WTC11 (cell line): ENCODE measurements around the gene NOTCH4. TPM values are rescaled to one million over a fixed set of nuclear protein-coding genes. Genes with fewer than 3 reads are reported as not detected.

ENCODE experiments used
- ATAC-seq: fragments of 200-7000 bp; cut with Tn5 transposase; 2 replicates; pipeline ENCODE4 v1.10.0; 2021; ENCODE audit warnings: mild to moderate bottlenecking, moderate library complexity
- CTCF ChIA-PET: fragments of 300-600 bp; sonication (Branson Sonifier 250); formaldehyde crosslinking; loops from one replicate; lab custom pipeline; 2021; ENCODE audit warnings: antibody characterized with exemption; lab: Charles Lee
- POLR2A ChIA-PET: fragments of 350-600 bp; sonication (Branson Sonifier 250); formaldehyde crosslinking; loops from one replicate; lab custom pipeline; 2021; ENCODE audit warnings: antibody characterized with exemption; lab: Charles Lee
- DNase-seq: peaks from one replicate; pipeline ENCODE4 v3.0.0; 2021; ENCODE audit warnings: low spot score
- H3K27ac Mint-ChIP-seq: 2 replicates; pipeline ENCODE4 v1.8.0; 2021; ENCODE audit warnings: mixed read lengths
- H3K27me3 Mint-ChIP-seq: 2 replicates; pipeline ENCODE4 v1.8.0; 2021; ENCODE audit warnings: low read depth, mild to moderate bottlenecking, moderate library complexity, mixed read lengths
- H3K36me3 Mint-ChIP-seq: 2 replicates; pipeline ENCODE4 v1.8.0; 2021; ENCODE audit warnings: mixed read lengths
- H3K4me1 Mint-ChIP-seq: 2 replicates; pipeline ENCODE4 v1.8.0; 2022; ENCODE audit warnings: mixed read lengths
- H3K4me3 Mint-ChIP-seq: 2 replicates; pipeline ENCODE4 v1.8.0; 2021; ENCODE audit warnings: mild to moderate bottlenecking, moderate library complexity, mixed read lengths
- H3K9me3 Mint-ChIP-seq: 2 replicates; pipeline ENCODE4 v1.8.0; 2021; ENCODE audit warnings: mixed read lengths
- AFF4 ChIP-seq: sonication (generic); formaldehyde crosslinking; IDR thresholded peaks from 2 replicates; pipeline ENCODE4 v1.8.1; 2023; ENCODE audit warnings: mild to moderate bottlenecking, missing genetic modification reagents, borderline replicate concordance
- E2F1 ChIP-seq: sonication (generic); formaldehyde crosslinking; IDR thresholded peaks from 2 replicates; pipeline ENCODE4 v1.8.0; 2022; ENCODE audit warnings: mild to moderate bottlenecking, missing genetic modification reagents
- E2F4 ChIP-seq: sonication (generic); formaldehyde crosslinking; IDR thresholded peaks from 2 replicates; pipeline ENCODE4 v1.8.1; 2022; ENCODE audit warnings: low read depth, mild to moderate bottlenecking, moderate library complexity, missing genetic modification reagents, borderline replicate concordance
- ERG ChIP-seq: fragments of 250-450 bp; sonication (Bioruptor Pico); IDR thresholded peaks from 2 replicates; pipeline ENCODE4 v1.8.0; 2021; ENCODE audit warnings: mild to moderate bottlenecking
- ESRRA ChIP-seq: sonication (generic); formaldehyde crosslinking; IDR thresholded peaks from 2 replicates; pipeline ENCODE4 v1.8.1; 2022; ENCODE audit warnings: mild to moderate bottlenecking, missing genetic modification reagents, borderline replicate concordance
- JAZF1 ChIP-seq: fragments of 250-450 bp; sonication (Bioruptor Pico); IDR thresholded peaks from 2 replicates; pipeline ENCODE4 v1.9.0; 2021; ENCODE audit warnings: moderate library complexity, mild to moderate bottlenecking, inconsistent platforms
- NFYB ChIP-seq: sonication (generic); formaldehyde crosslinking; conservative IDR thresholded peaks from 2 replicates; pipeline ENCODE4 v1.8.0; 2022; ENCODE audit warnings: low read depth, missing genetic modification reagents
- NR3C1 ChIP-seq: sonication (generic); formaldehyde crosslinking; conservative IDR thresholded peaks from 2 replicates; pipeline ENCODE4 v1.8.1; 2023; ENCODE audit warnings: low read depth, mild to moderate bottlenecking, missing genetic modification reagents
- SMAD4 ChIP-seq: sonication (generic); formaldehyde crosslinking; IDR thresholded peaks from 2 replicates; pipeline ENCODE4 v1.8.0; 2022; ENCODE audit warnings: mild to moderate bottlenecking, missing genetic modification reagents
- TCF7 ChIP-seq: sonication (generic); formaldehyde crosslinking; IDR thresholded peaks from 2 replicates; pipeline ENCODE4 v1.8.0; 2022; ENCODE audit warnings: mild to moderate bottlenecking, low read depth, missing genetic modification reagents, moderate library complexity
- ZNF232 ChIP-seq: sonication (generic); formaldehyde crosslinking; IDR thresholded peaks from 2 replicates; pipeline ENCODE4 v1.8.0; 2022; ENCODE audit warnings: mild to moderate bottlenecking, missing genetic modification reagents
- ZNF263 ChIP-seq: sonication (generic); formaldehyde crosslinking; IDR thresholded peaks from 2 replicates; pipeline ENCODE4 v1.8.1; 2022; ENCODE audit warnings: low read depth, mild to moderate bottlenecking, moderate library complexity, missing genetic modification reagents
- ZNF317 ChIP-seq: sonication (generic); formaldehyde crosslinking; IDR thresholded peaks from 2 replicates; pipeline ENCODE4 v1.8.1; 2023; ENCODE audit warnings: low read depth, mild to moderate bottlenecking, moderate library complexity, missing genetic modification reagents, borderline replicate concordance
- ZNF416 ChIP-seq: fragments of 250-450 bp; sonication (Bioruptor Pico); IDR thresholded peaks from 2 replicates; pipeline ENCODE4 v1.9.0; 2021; ENCODE audit warnings: mild to moderate bottlenecking, inconsistent platforms
- ZNF671 ChIP-seq: fragments of 250-450 bp; sonication (Bioruptor Pico); IDR thresholded peaks from 2 replicates; pipeline ENCODE4 v1.8.0; 2021; ENCODE audit warnings: mild to moderate bottlenecking
- total RNA-seq: library from RNA; stranded (reverse); gene quantifications from 3 replicates; pipeline ENCODE4 v1.2.3, GENCODE V29; 2021

The NOTCH4 gene
- total RNA-seq, 1 experiment from 2014 or later = 2.6 TPM

- Mint-ChIP-seq H3K27ac (no peak overlapping the region), H3K27me3 (peaks cover 2% of the 10 kb centered on the region; the same call in 1 of the 2 replicates), H3K4me1 (peaks cover 15% of the 10 kb centered on the region), H3K36me3 (no peaks in the 10 kb centered on the region), H3K9me3 (no peaks in the 10 kb centered on the region), H3K4me3 (no peak overlapping the region)
- DNase-seq = no peak
- CTCF ChIA-PET = interaction anchor here (1.1 kb wide), 1 partner anchor 27 kb away, joined by 3 read pairs; no protein-coding TSS in a partner anchor
- no peak for TF ChIP-seq E2F1
- no peak for ATAC-seq
- POLR2A ChIA-PET = no interaction called here
Observed at GRCh38 chr6:32222333-32223230, 1.3 kb downstream of the NOTCH4 start.

GRCh38 chr6:32220021-32220420 lies 3.8 kb downstream of the NOTCH4 start:
- H3K27me3 Mint-ChIP-seq = peaks cover 3% of the 10 kb centered on the region; the same call in 1 of the 2 replicates
- CTCF ChIA-PET = no interaction called here

More at GRCh38 chr6:32220021-32220420, 3.8 kb downstream of the NOTCH4 start:
- H3K4me1 Mint-ChIP-seq = peaks cover 15% of the 10 kb centered on the region
- no peak overlapping the region for H3K4me3 Mint-ChIP-seq
- POLR2A ChIA-PET = no interaction called here
- no peaks in the 10 kb centered on the region for H3K36me3 Mint-ChIP-seq
- ATAC-seq (no peak), DNase-seq (no peak)
- no peaks in the 10 kb centered on the region for H3K9me3 Mint-ChIP-seq
- no peak overlapping the region for H3K27ac Mint-ChIP-seq
- TF ChIP-seq ZNF263 (no peak), SMAD4 (CRISPR knock-in tag) (no peak), ZNF232 (CRISPR knock-in tag) (no peak), ZNF671 (CRISPR knock-in tag) (no peak), TCF7 (CRISPR knock-in tag) (no peak), AFF4 (CRISPR knock-in tag) (no peak), E2F4 (CRISPR knock-in tag) (no peak), JAZF1 (CRISPR knock-in tag) (no peak), ERG (no peak), ZNF317 (no peak), ZNF416 (no peak), NR3C1 (CRISPR knock-in tag) (no peak), ESRRA (CRISPR knock-in tag) (no peak), NFYB (CRISPR knock-in tag) (no peak)
